LNCaP clone FGC (cell line): ENCODE data around the gene SGO2.
"Not testable (repeated sequence)": the region's sequence is repeated elsewhere in the genome, so short reads cannot be mapped to it uniquely, and the experiment has no call there.

Source experiments
- DNase-seq: peaks from one replicate; pipeline ENCODE4 v3.0.0-alpha.2; 2011; ENCODE audit warnings: low read depth
- H3K4me3 ChIP-seq: 2 replicates; pipeline ENCODE4 v1.5.1; 2011; ENCODE audit warnings: mild to moderate bottlenecking, low read depth, low read length, control low read depth
- TF ChIP-seq, protein P1 (sequence below): IDR thresholded peaks from 2 replicates; pipeline ENCODE4 v1.5.1; 2012; ENCODE audit warnings: mild to moderate bottlenecking; ENCODE audit not compliant: control insufficient read depth, insufficient read depth; ENCODE audit errors: extremely low read depth

The SGO2 gene

DNA sequence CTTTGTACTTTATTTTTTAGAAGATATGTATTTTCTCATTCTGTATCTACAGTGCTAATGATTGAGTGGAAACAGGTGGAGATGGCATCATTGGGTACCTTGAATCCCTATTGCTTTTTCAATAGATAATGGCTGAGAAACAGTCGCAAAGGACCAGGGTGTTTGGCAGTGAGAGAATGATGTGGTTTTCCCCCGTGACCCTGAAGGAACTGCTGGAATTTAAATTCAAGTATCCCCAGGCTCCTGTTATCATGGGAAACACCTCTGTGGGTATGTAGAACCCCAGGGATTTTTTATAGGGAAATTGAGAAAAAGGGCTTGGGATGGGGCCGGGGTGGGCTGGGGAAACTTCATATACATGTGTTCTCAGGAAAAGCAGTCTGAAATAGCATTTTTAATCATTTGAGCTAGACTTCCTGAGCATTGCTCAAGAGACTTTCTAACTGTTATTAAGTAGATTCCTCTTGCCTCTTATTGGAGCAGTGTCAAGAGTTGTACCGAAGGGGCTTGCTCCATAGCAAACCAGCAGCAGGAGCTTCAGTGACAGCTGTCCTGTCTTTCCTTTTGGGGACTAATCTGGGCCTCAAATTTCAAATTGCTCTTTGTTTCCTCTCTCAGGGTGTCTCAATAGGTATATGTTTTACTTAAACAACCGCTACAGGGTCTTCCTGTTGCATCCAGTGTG, 78.7 kb downstream of the SGO2 start:
- no peak for DNase-seq
- no peak overlapping the region for H3K4me3 ChIP-seq
- TF ChIP-seq, protein P1, sequence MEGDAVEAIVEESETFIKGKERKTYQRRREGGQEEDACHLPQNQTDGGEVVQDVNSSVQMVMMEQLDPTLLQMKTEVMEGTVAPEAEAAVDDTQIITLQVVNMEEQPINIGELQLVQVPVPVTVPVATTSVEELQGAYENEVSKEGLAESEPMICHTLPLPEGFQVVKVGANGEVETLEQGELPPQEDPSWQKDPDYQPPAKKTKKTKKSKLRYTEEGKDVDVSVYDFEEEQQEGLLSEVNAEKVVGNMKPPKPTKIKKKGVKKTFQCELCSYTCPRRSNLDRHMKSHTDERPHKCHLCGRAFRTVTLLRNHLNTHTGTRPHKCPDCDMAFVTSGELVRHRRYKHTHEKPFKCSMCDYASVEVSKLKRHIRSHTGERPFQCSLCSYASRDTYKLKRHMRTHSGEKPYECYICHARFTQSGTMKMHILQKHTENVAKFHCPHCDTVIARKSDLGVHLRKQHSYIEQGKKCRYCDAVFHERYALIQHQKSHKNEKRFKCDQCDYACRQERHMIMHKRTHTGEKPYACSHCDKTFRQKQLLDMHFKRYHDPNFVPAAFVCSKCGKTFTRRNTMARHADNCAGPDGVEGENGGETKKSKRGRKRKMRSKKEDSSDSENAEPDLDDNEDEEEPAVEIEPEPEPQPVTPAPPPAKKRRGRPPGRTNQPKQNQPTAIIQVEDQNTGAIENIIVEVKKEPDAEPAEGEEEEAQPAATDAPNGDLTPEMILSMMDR: no peak

- no peak for DNase-seq
- TF ChIP-seq, protein P1: no peak
- H3K4me3 ChIP-seq: no peak overlapping the region
Measured at GRCh38 chr2:200608341-200609027, 82.5 kb downstream of the SGO2 start.

GRCh38 chr2:200609028-200609614, 83.1 kb downstream of the SGO2 start:
- TF ChIP-seq, protein P1: no peak
- DNase-seq: no peak
- no peak overlapping the region for H3K4me3 ChIP-seq

DNA sequence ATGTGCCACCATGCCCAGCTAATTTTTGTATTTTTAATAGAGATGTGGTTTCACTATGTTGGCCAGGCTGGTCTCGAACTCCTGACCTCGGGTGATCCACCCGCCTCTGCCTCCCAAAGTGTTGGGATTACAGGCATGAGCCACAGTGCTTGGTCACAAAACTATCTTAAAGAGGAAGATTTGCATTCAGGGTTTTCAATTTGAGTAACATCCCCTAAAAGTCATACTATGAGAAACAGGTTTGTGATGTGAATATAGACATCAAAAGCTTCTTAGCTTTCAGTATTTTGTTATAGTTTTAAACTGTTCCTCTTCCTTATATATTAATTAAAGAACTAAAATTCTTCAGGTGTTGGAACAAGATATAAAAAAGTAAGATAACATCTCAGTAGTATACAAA, 84.2 kb downstream of the SGO2 start:
- DNase-seq, H3K4me3 ChIP-seq: not testable (repeated sequence)

DNA sequence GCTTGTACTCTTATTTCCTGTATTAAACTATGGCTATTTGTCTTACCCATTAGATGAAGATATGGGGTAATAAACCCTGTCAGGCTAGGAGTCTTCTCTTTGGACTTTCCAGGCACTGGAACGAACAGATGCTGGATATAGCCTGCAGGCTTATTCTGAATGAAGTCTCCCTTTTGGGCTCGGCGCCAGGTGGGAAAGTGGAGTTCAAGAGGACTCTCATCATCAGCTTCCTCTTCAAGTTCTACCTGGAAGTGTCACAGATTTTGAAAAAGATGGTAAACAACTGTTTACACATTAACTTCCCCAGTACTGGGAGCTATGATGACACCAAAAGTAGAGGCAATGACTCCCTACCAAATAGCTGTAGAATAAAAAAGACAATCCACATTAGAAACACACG, 87.7 kb downstream of the SGO2 start:
- TF ChIP-seq, protein P1: no peak
- DNase-seq: no peak
- no peak overlapping the region for H3K4me3 ChIP-seq

GRCh38 chr2:200614249-200614648, 88.2 kb downstream of the SGO2 start:
- TF ChIP-seq, protein P1: no peak
- DNase-seq: no peak
- no peak overlapping the region for H3K4me3 ChIP-seq

GRCh38 chr2:200615247-200615646, 89.2 kb downstream of the SGO2 start:
- no peak for DNase-seq
- no peak overlapping the region for H3K4me3 ChIP-seq
- TF ChIP-seq, protein P1: no peak
